H1 (cell line): ENCODE measurements around the gene TMEM108. TPM values are rescaled to one million over a fixed set of nuclear protein-coding genes. Genes with fewer than 3 reads are reported as not detected.

Source experiments
- CTCF ChIA-PET: fragments of 300-600 bp; sonication (Branson Sonifier 250); formaldehyde crosslinking; loops from one replicate; lab custom pipeline; 2021; ENCODE audit not compliant: partially characterized antibody; lab: Charles Lee
- POLR2A ChIA-PET: fragments of 300-600 bp; sonication (Branson Sonifier 250); formaldehyde crosslinking; loops from one replicate; lab custom pipeline; 2021; ENCODE audit warnings: inconsistent platforms; ENCODE audit not compliant: partially characterized antibody; lab: Charles Lee
- DNase-seq, 2 experiments: peaks; one replicate each; pipeline versions ENCODE4 v3.0.0 to v3.0.0-alpha.2; 2010 to 2022; ENCODE audit warnings: low spot score in 2 of 2, low read depth in 1 of 2, mixed read lengths in 1 of 2
- FAIRE-seq: peaks from 2 replicates; lab custom pipeline; 2011; peaks lifted over from hg19 to GRCh38; lab: Jason Lieb, UNC
- H2AFZ ChIP-seq: 2 replicates; pipeline ENCODE4 v1.8.1; 2012; ENCODE audit warnings: low read length, inconsistent platforms
- H2AK5ac ChIP-seq: 2 replicates; pipeline ENCODE4 v1.6.1; 2013; ENCODE audit warnings: low read depth, low read length
- H2BK120ac ChIP-seq: replicated peaks from 2 replicates; pipeline ENCODE3; 2013; ENCODE audit warnings: low read depth, low read length, inconsistent platforms
- H2BK12ac ChIP-seq: 2 replicates; pipeline ENCODE4 v1.6.1; 2013; ENCODE audit warnings: low read depth, low read length
- H2BK15ac ChIP-seq: 2 replicates; pipeline ENCODE4 v1.6.1; 2013; ENCODE audit warnings: low read length
- H2BK20ac ChIP-seq: 2 replicates; pipeline ENCODE4 v1.6.1; 2013; ENCODE audit warnings: low read length
- H2BK5ac ChIP-seq: 2 replicates; pipeline ENCODE4 v1.6.1; 2013; ENCODE audit warnings: low read depth, low read length
- H3K14ac ChIP-seq: 2 replicates; pipeline ENCODE4 v1.6.1; 2013; ENCODE audit warnings: inconsistent platforms; ENCODE audit not compliant: insufficient read length
- H3K18ac ChIP-seq: 2 replicates; pipeline ENCODE4 v1.6.1; 2013; ENCODE audit warnings: low read length; ENCODE audit errors: extremely low read depth
- H3K23ac ChIP-seq: 2 replicates; pipeline ENCODE4 v1.6.1; 2013; ENCODE audit warnings: inconsistent platforms; ENCODE audit not compliant: insufficient read length
- H3K23me2 ChIP-seq: 2 replicates; pipeline ENCODE4 v1.6.1; 2013; ENCODE audit warnings: low read depth, low read length
- H3K27ac ChIP-seq: 2 replicates; pipeline ENCODE4 v1.6.1; 2011; ENCODE audit warnings: low read depth, low read length, inconsistent platforms
- H3K27me3 ChIP-seq, 4 experiments: replicated peaks in 1 of 4; 1 replicate in 1 of 4; 2 replicates in 3 of 4; pipeline versions ENCODE4 v1.6.1 to v1.8.1; 2011 to 2013; ENCODE audit warnings: low read length in 3 of 4, mild to moderate bottlenecking in 3 of 4, inconsistent platforms in 2 of 4, mixed read lengths in 2 of 4, moderate library complexity in 1 of 4; ENCODE audit not compliant: control insufficient read depth in 3 of 4, insufficient read depth in 3 of 4; ENCODE audit errors: extremely low read depth in 1 of 4
- H3K36me3 ChIP-seq, 4 experiments: 2 replicates each; pipeline versions ENCODE4 v1.6.1 to v1.8.1; 2011 to 2013; ENCODE audit warnings: mild to moderate bottlenecking in 4 of 4, low read length in 3 of 4, moderate library complexity in 2 of 4, control low read depth in 1 of 4, inconsistent platforms in 1 of 4; ENCODE audit not compliant: insufficient read depth in 4 of 4, control insufficient read depth in 2 of 4
- H3K4ac ChIP-seq: replicated peaks from 2 replicates; pipeline ENCODE3; 2013; ENCODE audit warnings: low read length, low read depth, mixed read lengths, inconsistent platforms; ENCODE audit not compliant: insufficient read length
- H3K4me1 ChIP-seq, 4 experiments: replicated peaks in 1 of 4; 1 replicate in 1 of 4; 2 replicates in 3 of 4; pipeline versions ENCODE4 v1.6.1 to v1.8.1; 2011 to 2013; ENCODE audit warnings: low read length in 3 of 4, inconsistent platforms in 2 of 4, mixed read lengths in 1 of 4; ENCODE audit not compliant: insufficient read depth in 4 of 4, control insufficient read depth in 3 of 4
- H3K4me2 ChIP-seq, 2 experiments: 2 replicates each; pipeline versions ENCODE4 v1.6.1 to v1.8.1; 2011 to 2013; ENCODE audit warnings: low read depth in 2 of 2, low read length in 2 of 2, control low read depth in 1 of 2, inconsistent platforms in 1 of 2, mild to moderate bottlenecking in 1 of 2; ENCODE audit not compliant: insufficient read depth in 1 of 2
- H3K4me3 ChIP-seq, 4 experiments: fragments of 200-600, 300-600 bp in 1 of 4; sonication (generic), shearing (Covaris generic), sonication (Bioruptor Twin) in 1 of 4; 2 replicates each; pipeline versions ENCODE4 v1.5.1 to v1.8.1; 2011 to 2016; ENCODE audit warnings: low read length in 4 of 4, low read depth in 3 of 4, control low read depth in 2 of 4, inconsistent platforms in 2 of 4, mild to moderate bottlenecking in 2 of 4, mixed read lengths in 1 of 4, moderate library complexity in 1 of 4; ENCODE audit not compliant: insufficient read depth in 2 of 4; ENCODE audit errors: extremely low read depth in 1 of 4
- H3K56ac ChIP-seq: replicated peaks from 2 replicates; pipeline ENCODE3; 2013; ENCODE audit warnings: low read depth, mild to moderate bottlenecking, mixed read lengths, low read length, inconsistent platforms; ENCODE audit not compliant: insufficient read length
- H3K79me1 ChIP-seq: 2 replicates; pipeline ENCODE4 v1.6.1; 2013; ENCODE audit warnings: low read depth, low read length, control low read depth
- H3K79me2 ChIP-seq, 2 experiments: 2 replicates each; pipeline versions ENCODE4 v1.6.1 to v1.8.1; 2012 to 2013; ENCODE audit warnings: low read length in 2 of 2, mild to moderate bottlenecking in 2 of 2, inconsistent platforms in 1 of 2; ENCODE audit not compliant: insufficient read depth in 2 of 2, control insufficient read depth in 1 of 2
- H3K9ac ChIP-seq, 4 experiments: replicated peaks in 1 of 4; 1 replicate in 1 of 4; 2 replicates in 3 of 4; pipeline versions ENCODE4 v1.6.1 to v1.8.1; 2011 to 2013; ENCODE audit warnings: low read depth in 3 of 4, low read length in 3 of 4, control low read depth in 2 of 4, mild to moderate bottlenecking in 2 of 4, moderate library complexity in 2 of 4, inconsistent platforms in 1 of 4; ENCODE audit errors: extremely low read depth in 1 of 4
- H3K9me3 ChIP-seq, 2 experiments: 2 replicates each; pipeline versions ENCODE4 v1.6.1 to v1.8.1; 2012 to 2013; ENCODE audit warnings: mild to moderate bottlenecking in 2 of 2, moderate library complexity in 2 of 2, control low read depth in 1 of 2, inconsistent platforms in 1 of 2, low read depth in 1 of 2, low read length in 1 of 2, mixed read lengths in 1 of 2; ENCODE audit not compliant: insufficient read depth in 2 of 2
- H4K20me1 ChIP-seq, 2 experiments: replicated peaks in 1 of 2; 2 replicates each; pipeline versions ENCODE3 to v1.8.1; 2011 to 2013; ENCODE audit warnings: inconsistent platforms in 2 of 2, low read length in 2 of 2, mild to moderate bottlenecking in 1 of 2; ENCODE audit not compliant: insufficient read depth in 2 of 2, control insufficient read depth in 1 of 2
- H4K5ac ChIP-seq: 2 replicates; pipeline ENCODE4 v1.6.1; 2013; ENCODE audit warnings: low read length, low read depth, mixed read lengths, inconsistent platforms; ENCODE audit not compliant: insufficient read length
- H4K8ac ChIP-seq: 2 replicates; pipeline ENCODE4 v1.8.0; 2013; ENCODE audit warnings: mild to moderate bottlenecking, moderate library complexity, low read length, inconsistent platforms; ENCODE audit not compliant: insufficient read depth; ENCODE audit errors: extremely low read depth
- H4K91ac ChIP-seq: replicated peaks from 2 replicates; pipeline ENCODE3; 2013; ENCODE audit warnings: low read length, mixed read lengths, inconsistent platforms; ENCODE audit not compliant: insufficient read length
- ASH2L ChIP-seq: fragments of 200-600, 300-600 bp; sonication (generic); IDR thresholded peaks from one replicate; pipeline ENCODE4 v1.7.1; 2017; ENCODE audit warnings: low read length
- SAP30 ChIP-seq: fragments of 300-600 bp; sonication (generic); IDR thresholded peaks from 2 replicates; pipeline ENCODE4 v1.7.1; 2012; ENCODE audit warnings: low read length, moderate library complexity, mild to moderate bottlenecking, inconsistent platforms; ENCODE audit not compliant: insufficient read depth, insufficient replicate concordance
- TAF7 ChIP-seq: optimal IDR thresholded peaks from 2 replicates; pipeline ENCODE3; 2011; ENCODE audit warnings: low read depth, mild to moderate bottlenecking, inconsistent platforms, low read length, moderate library complexity, borderline replicate concordance
- TEAD4 ChIP-seq: IDR thresholded peaks from 2 replicates; pipeline ENCODE4 v1.6.1; 2012; ENCODE audit warnings: low read depth, low read length, inconsistent platforms, mixed read lengths
- WGBS, 2 experiments: shearing (Covaris generic) in 1 of 2; methylation state at CpG; one replicate each; pipeline versions ENCODE4 v1.1.6 to v1.1.7; 2013 to 2015; ENCODE audit warnings: low lambda C conversion rate in 2 of 2, mixed read lengths in 2 of 2, inconsistent platforms in 1 of 2, low coverage in 1 of 2, missing lambda C conversion rate in 1 of 2; ENCODE audit not compliant: insufficient replicate concordance in 2 of 2, insufficient coverage in 1 of 2, insufficient read length in 1 of 2; ENCODE audit errors: extremely low coverage in 1 of 2, missing lambda C conversion rate in 1 of 2; 5-methylcytosine and 5-hydroxymethylcytosine counted together
- polyA plus RNA-seq, 7 experiments: library from polyadenylated mRNA; depleted of rRNA in 3 of 7; stranded (reverse) in 5 of 7; unstranded in 2 of 7; fragments of >200 nt in 5 of 7; fragments of 200-250 nt in 2 of 7; gene quantifications; 1 replicate in 5 of 7; 2 replicates in 1 of 7; 4 replicates in 1 of 7; pipeline versions ENCODE4 v1.2.1 to v1.2.3, GENCODE V29; 2011 to 2013; ENCODE audit warnings: missing spikeins in 2 of 7, mixed read lengths in 2 of 7
- total RNA-seq: library from RNA; stranded (reverse); fragmentation: NEBNext Ultra II Directional; extraction: Animal tissue kit (Norgen Biotek cat#: 25700); gene quantifications from 2 replicates; pipeline ENCODE4 v1.2.1, GENCODE V29; 2021

Gene TMEM108
- total and polyA plus RNA-seq, 2 of the 8 experiments (the other 6 are each of a cell fraction or from before 2014, with no cell fraction given): 14.3 to 16.2 TPM

DNA sequence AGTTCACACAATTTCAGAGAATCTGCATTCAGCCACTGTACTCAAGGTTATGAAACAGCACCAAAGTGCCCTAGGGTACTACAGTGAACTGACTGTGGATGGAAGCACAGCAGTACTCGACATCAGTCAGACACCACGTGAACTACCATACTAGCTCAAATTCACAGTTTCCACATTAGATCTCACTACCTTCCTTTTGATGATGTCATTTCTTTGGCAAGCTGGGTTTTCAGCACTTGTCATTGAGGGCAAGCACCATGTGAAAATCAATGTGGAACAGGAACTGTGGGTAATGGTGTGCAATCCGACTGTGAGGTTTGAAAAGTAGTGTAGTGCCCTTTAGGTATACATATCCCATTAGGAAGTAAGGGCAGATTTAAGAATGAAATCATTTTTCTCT is 251.1 kb downstream of the TMEM108 start:
- no peak overlapping the region for H4K8ac ChIP-seq
- H3K4me3 ChIP-seq: no peak overlapping the region
- no peak for FAIRE-seq
- no peak overlapping the region for H2AK5ac ChIP-seq
- H3K18ac ChIP-seq: no peak overlapping the region
- no peak overlapping the region for H3K14ac ChIP-seq
- 92% methylated on average over 3 of the region's 3 CpGs; no CpG with 5 or more reads in 1 of the 2 experiments for WGBS, 2 experiments
- no peak overlapping the region for H4K5ac ChIP-seq
- TF ChIP-seq TEAD4 (no peak), SAP30 (no peak), TAF7 (no peak), ASH2L (no peak)
- TF ChIP-seq, all 59 proteins: peak for 0
- Histone ChIP-seq H3K4me2 (no peak overlapping the region), H4K20me1 (no peaks in the 10 kb centered on the region), H2BK15ac (no peak overlapping the region), H3K23ac (no peak overlapping the region), H3K4ac (no peak overlapping the region), H3K27me3 (no peaks in the 10 kb centered on the region), H2BK12ac (no peak overlapping the region), H3K9me3 (no peaks in the 10 kb centered on the region), H2BK120ac (no peak overlapping the region), H3K79me2 (no peaks in the 10 kb centered on the region), H3K79me1 (no peaks in the 10 kb centered on the region), H2AFZ (no peak overlapping the region), H3K36me3 (no peaks in the 10 kb centered on the region), H3K23me2 (no peaks in the 10 kb centered on the region), H3K27ac (no peak overlapping the region), H2BK20ac (no peak overlapping the region), H3K4me1 (no peaks in the 10 kb centered on the region; a peak in 1 of 7 replicates), H3K56ac (no peak overlapping the region), H2BK5ac (no peak overlapping the region), H4K91ac (no peak overlapping the region), H3K9ac (no peak overlapping the region)
- CTCF ChIA-PET: interaction anchor here (1.0 to 1.5 kb wide), 2 partner anchors 15 to 94 kb away, joined by 3 read pairs; no protein-coding TSS in a partner anchor
- POLR2A ChIA-PET: no interaction called here
- DNase-seq: no peak
